C4-2B (cell line): ENCODE data around the gene UROS.

ENCODE experiments used
- H3K27ac ChIP-seq: fragments of 450-650 bp; 2 replicates; pipeline ENCODE4 v1.5.1; 2017
- ZFX ChIP-seq: fragments of 450-650 bp; IDR thresholded peaks from 2 replicates; pipeline ENCODE4 v1.6.1; 2017
- TF ChIP-seq, protein P1 (sequence below): fragments of 450-650 bp; conservative IDR thresholded peaks from 2 replicates; pipeline ENCODE4 v1.5.1; 2017; ENCODE audit warnings: mild to moderate bottlenecking

Gene UROS

DNA sequence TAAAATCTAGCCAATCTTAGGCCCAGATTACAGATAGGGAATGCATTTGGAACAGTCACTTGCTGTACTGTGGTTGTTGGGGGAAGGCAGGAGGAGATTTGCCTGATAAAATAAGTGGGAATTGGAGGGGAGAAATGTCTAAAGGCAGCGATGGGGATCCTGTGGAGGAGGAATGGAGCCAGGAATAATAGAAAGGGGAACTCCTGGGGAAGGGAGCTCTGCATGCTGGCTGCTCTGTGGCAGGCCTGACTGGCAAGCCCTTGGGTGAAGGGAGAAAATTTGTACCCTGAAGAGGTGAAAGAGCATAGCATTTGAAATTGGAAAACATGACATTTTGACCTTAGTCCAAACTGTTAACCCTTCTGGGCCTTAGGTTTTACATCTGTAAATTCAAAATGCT is 61.1 kb downstream of the UROS start:
- TF ChIP-seq, protein P1, sequence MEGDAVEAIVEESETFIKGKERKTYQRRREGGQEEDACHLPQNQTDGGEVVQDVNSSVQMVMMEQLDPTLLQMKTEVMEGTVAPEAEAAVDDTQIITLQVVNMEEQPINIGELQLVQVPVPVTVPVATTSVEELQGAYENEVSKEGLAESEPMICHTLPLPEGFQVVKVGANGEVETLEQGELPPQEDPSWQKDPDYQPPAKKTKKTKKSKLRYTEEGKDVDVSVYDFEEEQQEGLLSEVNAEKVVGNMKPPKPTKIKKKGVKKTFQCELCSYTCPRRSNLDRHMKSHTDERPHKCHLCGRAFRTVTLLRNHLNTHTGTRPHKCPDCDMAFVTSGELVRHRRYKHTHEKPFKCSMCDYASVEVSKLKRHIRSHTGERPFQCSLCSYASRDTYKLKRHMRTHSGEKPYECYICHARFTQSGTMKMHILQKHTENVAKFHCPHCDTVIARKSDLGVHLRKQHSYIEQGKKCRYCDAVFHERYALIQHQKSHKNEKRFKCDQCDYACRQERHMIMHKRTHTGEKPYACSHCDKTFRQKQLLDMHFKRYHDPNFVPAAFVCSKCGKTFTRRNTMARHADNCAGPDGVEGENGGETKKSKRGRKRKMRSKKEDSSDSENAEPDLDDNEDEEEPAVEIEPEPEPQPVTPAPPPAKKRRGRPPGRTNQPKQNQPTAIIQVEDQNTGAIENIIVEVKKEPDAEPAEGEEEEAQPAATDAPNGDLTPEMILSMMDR = no peak
- no peak for TF ChIP-seq ZFX

DNA sequence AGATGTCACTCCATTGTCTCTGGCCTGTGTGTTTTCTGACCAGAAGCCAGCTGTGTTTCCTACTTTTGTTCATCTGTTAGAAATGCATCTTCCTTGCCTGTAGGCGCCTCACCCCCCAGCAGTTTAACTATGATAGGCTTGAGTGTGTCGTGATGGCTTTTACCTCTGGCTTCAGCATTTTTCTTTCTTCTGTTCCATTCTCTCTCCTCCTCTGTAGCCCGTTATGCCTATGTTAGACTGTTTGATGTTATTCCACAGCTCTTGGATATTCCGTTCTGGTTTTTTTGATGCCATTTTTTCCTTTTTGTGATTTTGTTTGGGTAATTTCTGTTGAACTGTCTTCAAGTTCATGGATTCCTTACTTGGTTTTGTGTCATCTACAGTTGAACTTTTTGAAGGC is 65.3 kb downstream of the UROS start:
- TF ChIP-seq, protein P1 = no peak
- TF ChIP-seq ZFX = no peak
- H3K27ac ChIP-seq = no peak overlapping the region; the same call in 1 of the 2 replicates

More for the DNA sequence above, 61.1 kb downstream of the UROS start:
- no peak overlapping the region for H3K27ac ChIP-seq

DNA sequence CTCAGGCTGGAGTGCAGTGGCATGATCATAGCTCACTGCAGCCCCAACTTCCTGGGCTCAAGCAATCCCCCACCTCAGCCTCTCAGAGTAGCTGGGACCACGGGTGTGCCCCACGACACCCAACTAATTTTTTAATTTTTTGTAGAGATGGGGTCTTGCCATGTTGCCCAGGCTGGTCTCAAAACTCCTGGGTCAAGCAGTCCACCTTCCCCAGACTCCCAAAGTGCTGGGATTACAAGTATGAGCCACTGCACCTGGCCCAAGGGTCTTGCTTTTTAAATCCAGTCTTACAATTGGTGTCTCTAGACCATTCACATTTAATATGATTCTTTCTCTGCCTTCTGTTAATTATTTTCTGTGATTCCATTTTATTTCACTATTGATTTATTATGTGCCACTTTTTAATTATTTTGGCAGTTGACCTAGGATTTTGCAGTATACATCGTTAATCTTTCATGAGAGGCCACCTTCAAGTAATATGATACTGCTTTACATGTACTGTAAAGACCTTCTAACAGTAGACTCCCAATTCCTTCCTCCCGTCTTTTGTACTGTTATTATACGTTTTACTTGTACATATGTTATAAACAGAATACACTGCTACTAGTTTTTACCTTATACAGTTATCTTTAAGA is 66.1 kb downstream of the UROS start:
- TF ChIP-seq, protein P1 = no peak
- no peak for TF ChIP-seq ZFX
- peak overlapping the region; percentile 91 for H3K27ac ChIP-seq

DNA sequence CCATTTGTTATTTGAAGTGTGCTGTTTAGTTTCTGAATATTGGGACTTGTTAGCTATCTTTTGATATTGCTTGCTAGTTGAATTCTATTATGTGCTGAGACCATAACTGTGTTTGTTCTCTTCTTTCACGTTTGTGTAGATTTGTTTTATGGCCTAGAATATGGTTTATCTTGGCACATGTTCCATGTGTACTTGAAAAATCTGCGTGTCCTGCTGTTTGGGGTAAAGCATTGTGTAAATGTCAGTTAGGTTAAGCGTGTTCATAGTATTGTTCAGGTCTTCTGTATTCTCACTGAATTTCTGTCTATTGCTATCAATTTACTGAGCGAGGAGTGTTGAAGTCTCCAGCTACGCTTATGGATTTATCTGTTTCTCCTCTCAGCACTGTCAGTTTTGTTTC is 66.9 kb downstream of the UROS start:
- TF ChIP-seq, protein P1 = no peak
- TF ChIP-seq ZFX = no peak
- peak overlapping the region; percentile 91; the same call in 1 of the 2 replicates for H3K27ac ChIP-seq

DNA sequence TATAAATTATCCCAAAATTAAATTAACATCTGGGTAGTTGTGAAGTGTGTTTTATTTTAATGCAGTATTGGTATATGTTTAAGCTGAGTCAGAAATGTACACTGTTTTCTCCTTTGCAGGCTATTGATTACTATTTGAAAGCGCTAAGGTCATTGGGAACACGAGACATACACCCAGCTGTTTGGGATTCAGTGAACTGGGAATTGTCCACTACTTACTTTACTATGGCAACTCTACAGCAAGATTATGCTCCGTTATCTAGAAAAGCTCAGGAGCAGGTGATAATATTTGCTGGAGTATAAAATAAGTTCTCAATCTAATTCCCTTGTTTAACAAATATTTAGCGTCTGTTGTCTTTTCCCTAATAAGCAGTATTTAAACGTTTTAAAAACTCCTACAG is 75.6 kb downstream of the UROS start:
- no peak overlapping the region for H3K27ac ChIP-seq
- TF ChIP-seq ZFX = no peak
- TF ChIP-seq, protein P1 = no peak

DNA sequence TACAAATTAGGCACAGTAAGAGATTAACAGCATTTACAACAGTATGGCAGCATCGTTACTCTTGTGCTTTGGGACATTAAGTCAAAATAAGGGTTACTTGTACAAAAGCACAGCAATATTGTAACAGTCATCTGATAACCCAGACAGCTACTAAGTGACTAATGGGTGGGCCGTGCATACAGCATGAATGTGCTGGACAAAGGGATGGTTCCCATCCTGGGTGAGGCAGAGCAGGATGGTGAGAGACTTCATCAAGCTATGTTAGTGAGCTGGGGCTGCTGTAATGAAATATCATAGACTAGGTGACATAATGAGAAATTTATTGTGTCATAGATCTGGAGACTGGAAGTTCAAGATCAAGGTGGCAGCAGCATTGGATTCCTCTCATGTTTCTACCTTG is 78.1 kb downstream of the UROS start:
- no peak overlapping the region for H3K27ac ChIP-seq
- TF ChIP-seq, protein P1 = no peak
- TF ChIP-seq ZFX = no peak

DNA sequence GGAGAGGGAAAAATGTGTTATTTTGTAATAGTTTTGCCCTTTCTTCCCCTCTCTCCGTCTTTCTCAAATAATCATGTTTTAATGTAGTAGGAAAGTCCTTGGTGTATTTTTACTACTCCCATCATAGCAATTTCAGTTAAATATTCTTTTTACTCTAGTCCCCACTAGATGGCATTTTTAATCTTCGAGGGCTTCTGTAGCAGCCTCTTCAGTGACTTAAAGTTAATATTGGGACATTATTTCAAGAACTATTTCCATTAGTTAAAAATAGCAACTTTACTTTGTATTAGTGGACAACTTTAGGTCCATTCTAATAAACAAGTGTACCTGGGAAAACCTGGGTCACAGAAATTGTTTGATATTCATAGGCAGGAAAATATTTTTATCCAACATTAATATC is 80.6 kb downstream of the UROS start:
- no peak for TF ChIP-seq ZFX
- TF ChIP-seq, protein P1 = peak; percentile 41
- no peak overlapping the region for H3K27ac ChIP-seq
